Measurements from ENCODE around the gene SYNPO.

DNA sequence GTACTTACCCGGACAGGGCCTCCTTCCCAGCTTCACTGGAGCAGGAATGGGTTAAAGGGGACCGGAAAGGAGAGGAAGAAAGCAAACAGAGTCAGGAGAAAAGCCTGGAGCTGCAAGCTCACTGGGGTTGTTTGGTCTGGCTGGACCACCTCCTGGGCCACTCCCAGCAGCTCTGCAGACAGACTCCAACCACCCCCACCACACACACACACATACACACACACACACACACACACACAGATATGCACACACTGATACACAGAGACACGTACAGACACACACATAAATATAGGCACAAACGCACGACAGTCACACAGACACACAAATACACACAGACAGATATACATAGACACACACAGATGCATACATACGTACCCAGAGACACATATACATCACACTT lies 34.9 kb upstream of the SYNPO start:
- TF ChIP-seq, protein P1, sequence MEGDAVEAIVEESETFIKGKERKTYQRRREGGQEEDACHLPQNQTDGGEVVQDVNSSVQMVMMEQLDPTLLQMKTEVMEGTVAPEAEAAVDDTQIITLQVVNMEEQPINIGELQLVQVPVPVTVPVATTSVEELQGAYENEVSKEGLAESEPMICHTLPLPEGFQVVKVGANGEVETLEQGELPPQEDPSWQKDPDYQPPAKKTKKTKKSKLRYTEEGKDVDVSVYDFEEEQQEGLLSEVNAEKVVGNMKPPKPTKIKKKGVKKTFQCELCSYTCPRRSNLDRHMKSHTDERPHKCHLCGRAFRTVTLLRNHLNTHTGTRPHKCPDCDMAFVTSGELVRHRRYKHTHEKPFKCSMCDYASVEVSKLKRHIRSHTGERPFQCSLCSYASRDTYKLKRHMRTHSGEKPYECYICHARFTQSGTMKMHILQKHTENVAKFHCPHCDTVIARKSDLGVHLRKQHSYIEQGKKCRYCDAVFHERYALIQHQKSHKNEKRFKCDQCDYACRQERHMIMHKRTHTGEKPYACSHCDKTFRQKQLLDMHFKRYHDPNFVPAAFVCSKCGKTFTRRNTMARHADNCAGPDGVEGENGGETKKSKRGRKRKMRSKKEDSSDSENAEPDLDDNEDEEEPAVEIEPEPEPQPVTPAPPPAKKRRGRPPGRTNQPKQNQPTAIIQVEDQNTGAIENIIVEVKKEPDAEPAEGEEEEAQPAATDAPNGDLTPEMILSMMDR (IDR thresholded peaks at IDR 0.05; ENCODE audit: low read depth, low read length, poor library complexity, severe bottlenecking): no peak
- TF ChIP-seq EZH2phosphoT487 (IDR thresholded peaks at IDR 0.05; ENCODE audit: borderline replicate concordance, low read length): no peak

Measured in DOHH2 (cell line).